WTC11 (cell line): ENCODE data around the gene ECT2. TPM values are rescaled to one million over a fixed set of nuclear protein-coding genes. Genes with fewer than 3 reads are reported as not detected.
A peak's percentile ranks its signal among the peaks of the same experiment; 100 is the strongest.

Source experiments
- ATAC-seq: fragments of 200-7000 bp; cut with Tn5 transposase; 2 replicates; pipeline ENCODE4 v1.10.0; 2021; ENCODE audit warnings: mild to moderate bottlenecking, moderate library complexity
- CTCF ChIA-PET: fragments of 300-600 bp; sonication (Branson Sonifier 250); formaldehyde crosslinking; loops from one replicate; lab custom pipeline; 2021; ENCODE audit warnings: antibody characterized with exemption; lab: Charles Lee
- POLR2A ChIA-PET: fragments of 350-600 bp; sonication (Branson Sonifier 250); formaldehyde crosslinking; loops from one replicate; lab custom pipeline; 2021; ENCODE audit warnings: antibody characterized with exemption; lab: Charles Lee
- DNase-seq: peaks from one replicate; pipeline ENCODE4 v3.0.0; 2021; ENCODE audit warnings: low spot score
- H3K27ac Mint-ChIP-seq: 2 replicates; pipeline ENCODE4 v1.8.0; 2021; ENCODE audit warnings: mixed read lengths
- H3K27me3 Mint-ChIP-seq: 2 replicates; pipeline ENCODE4 v1.8.0; 2021; ENCODE audit warnings: low read depth, mild to moderate bottlenecking, moderate library complexity, mixed read lengths
- H3K36me3 Mint-ChIP-seq: 2 replicates; pipeline ENCODE4 v1.8.0; 2021; ENCODE audit warnings: mixed read lengths
- H3K4me1 Mint-ChIP-seq: 2 replicates; pipeline ENCODE4 v1.8.0; 2022; ENCODE audit warnings: mixed read lengths
- H3K4me3 Mint-ChIP-seq: 2 replicates; pipeline ENCODE4 v1.8.0; 2021; ENCODE audit warnings: mild to moderate bottlenecking, moderate library complexity, mixed read lengths
- H3K9me3 Mint-ChIP-seq: 2 replicates; pipeline ENCODE4 v1.8.0; 2021; ENCODE audit warnings: mixed read lengths
- ATF3 ChIP-seq: sonication (generic); formaldehyde crosslinking; conservative IDR thresholded peaks from 2 replicates; pipeline ENCODE4 v1.8.1; 2022; ENCODE audit warnings: mild to moderate bottlenecking, missing genetic modification reagents
- CREM ChIP-seq: sonication (generic); formaldehyde crosslinking; IDR thresholded peaks from 2 replicates; pipeline ENCODE4 v1.8.1; 2022; ENCODE audit warnings: mild to moderate bottlenecking, missing genetic modification reagents, moderate library complexity
- FOXK1 ChIP-seq: sonication (generic); formaldehyde crosslinking; IDR thresholded peaks from 2 replicates; pipeline ENCODE4 v1.8.0; 2022; ENCODE audit warnings: mild to moderate bottlenecking, moderate library complexity, missing genetic modification reagents
- GRHL2 ChIP-seq: fragments of 250-450 bp; sonication (Bioruptor Pico); IDR thresholded peaks from 2 replicates; pipeline ENCODE4 v1.8.0; 2022; ENCODE audit warnings: mild to moderate bottlenecking, moderate library complexity; ENCODE audit not compliant: insufficient replicate concordance, severe bottlenecking
- HMGA2 ChIP-seq: fragments of 250-450 bp; sonication (Bioruptor Pico); IDR thresholded peaks from 2 replicates; pipeline ENCODE4 v1.4.0; 2021; ENCODE audit warnings: mild to moderate bottlenecking, moderate library complexity
- KAT7 ChIP-seq: sonication (generic); formaldehyde crosslinking; IDR thresholded peaks from 2 replicates; pipeline ENCODE4 v1.8.1; 2023; ENCODE audit warnings: missing genetic modification reagents, mild to moderate bottlenecking, borderline replicate concordance
- NR2C2 ChIP-seq: sonication (generic); formaldehyde crosslinking; IDR thresholded peaks from 2 replicates; pipeline ENCODE4 v1.8.0; 2022; ENCODE audit warnings: mild to moderate bottlenecking, missing genetic modification reagents
- RORB ChIP-seq: fragments of 250-450 bp; sonication (Bioruptor Pico); IDR thresholded peaks from 2 replicates; pipeline ENCODE4 v1.9.0; 2021; ENCODE audit warnings: mild to moderate bottlenecking
- SP1 ChIP-seq: sonication (generic); formaldehyde crosslinking; conservative IDR thresholded peaks from 2 replicates; pipeline ENCODE4 v1.8.1; 2022; ENCODE audit warnings: missing genetic modification reagents
- TEAD1 ChIP-seq: sonication (generic); formaldehyde crosslinking; IDR thresholded peaks from 2 replicates; pipeline ENCODE4 v1.8.0; 2022; ENCODE audit warnings: mild to moderate bottlenecking, missing genetic modification reagents
- total RNA-seq: library from RNA; stranded (reverse); gene quantifications from 3 replicates; pipeline ENCODE4 v1.2.3, GENCODE V29; 2021
- TF ChIP-seq, protein P1 (sequence below): sonication (generic); formaldehyde crosslinking; IDR thresholded peaks from 2 replicates; pipeline ENCODE4 v1.8.0; 2023; ENCODE audit warnings: missing genetic modification reagents, mild to moderate bottlenecking, borderline replicate concordance
- TF ChIP-seq, protein P2 (sequence below): sonication (generic); formaldehyde crosslinking; IDR thresholded peaks from 2 replicates; pipeline ENCODE4 v1.8.1; 2022; ENCODE audit warnings: low read depth, missing genetic modification reagents, borderline replicate concordance
- TF ChIP-seq, protein P3 (sequence below): sonication (generic); formaldehyde crosslinking; IDR thresholded peaks from 2 replicates; pipeline ENCODE4 v1.8.0; 2022; ENCODE audit warnings: mild to moderate bottlenecking, missing genetic modification reagents

The ECT2 gene
- total RNA-seq, 1 experiment from 2014 or later, result 97.7 TPM

DNA sequence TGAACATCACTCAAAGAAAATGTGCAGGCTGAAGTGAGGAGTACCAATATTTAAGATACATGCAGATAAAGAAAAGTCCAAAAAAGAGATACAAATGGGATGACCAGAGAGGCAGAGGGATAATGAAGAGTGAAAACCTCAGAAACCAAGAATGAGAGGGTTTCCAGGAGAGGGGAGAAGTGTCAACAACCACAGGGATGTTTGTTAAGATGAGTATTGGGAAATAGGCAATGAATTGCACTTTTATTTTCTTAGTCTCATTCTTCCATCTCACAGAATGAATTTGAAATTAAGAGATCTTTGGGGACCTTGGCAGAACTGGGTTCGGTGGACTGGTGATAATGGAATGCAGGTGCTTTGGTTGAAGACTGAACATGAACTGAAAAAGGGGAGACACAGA, 102.5 kb downstream of the ECT2 start:
- POLR2A ChIA-PET, result no interaction called here
- ATAC-seq, result no peak
- no peaks in the 10 kb centered on the region for H3K9me3 Mint-ChIP-seq
- TF ChIP-seq, protein P1, sequence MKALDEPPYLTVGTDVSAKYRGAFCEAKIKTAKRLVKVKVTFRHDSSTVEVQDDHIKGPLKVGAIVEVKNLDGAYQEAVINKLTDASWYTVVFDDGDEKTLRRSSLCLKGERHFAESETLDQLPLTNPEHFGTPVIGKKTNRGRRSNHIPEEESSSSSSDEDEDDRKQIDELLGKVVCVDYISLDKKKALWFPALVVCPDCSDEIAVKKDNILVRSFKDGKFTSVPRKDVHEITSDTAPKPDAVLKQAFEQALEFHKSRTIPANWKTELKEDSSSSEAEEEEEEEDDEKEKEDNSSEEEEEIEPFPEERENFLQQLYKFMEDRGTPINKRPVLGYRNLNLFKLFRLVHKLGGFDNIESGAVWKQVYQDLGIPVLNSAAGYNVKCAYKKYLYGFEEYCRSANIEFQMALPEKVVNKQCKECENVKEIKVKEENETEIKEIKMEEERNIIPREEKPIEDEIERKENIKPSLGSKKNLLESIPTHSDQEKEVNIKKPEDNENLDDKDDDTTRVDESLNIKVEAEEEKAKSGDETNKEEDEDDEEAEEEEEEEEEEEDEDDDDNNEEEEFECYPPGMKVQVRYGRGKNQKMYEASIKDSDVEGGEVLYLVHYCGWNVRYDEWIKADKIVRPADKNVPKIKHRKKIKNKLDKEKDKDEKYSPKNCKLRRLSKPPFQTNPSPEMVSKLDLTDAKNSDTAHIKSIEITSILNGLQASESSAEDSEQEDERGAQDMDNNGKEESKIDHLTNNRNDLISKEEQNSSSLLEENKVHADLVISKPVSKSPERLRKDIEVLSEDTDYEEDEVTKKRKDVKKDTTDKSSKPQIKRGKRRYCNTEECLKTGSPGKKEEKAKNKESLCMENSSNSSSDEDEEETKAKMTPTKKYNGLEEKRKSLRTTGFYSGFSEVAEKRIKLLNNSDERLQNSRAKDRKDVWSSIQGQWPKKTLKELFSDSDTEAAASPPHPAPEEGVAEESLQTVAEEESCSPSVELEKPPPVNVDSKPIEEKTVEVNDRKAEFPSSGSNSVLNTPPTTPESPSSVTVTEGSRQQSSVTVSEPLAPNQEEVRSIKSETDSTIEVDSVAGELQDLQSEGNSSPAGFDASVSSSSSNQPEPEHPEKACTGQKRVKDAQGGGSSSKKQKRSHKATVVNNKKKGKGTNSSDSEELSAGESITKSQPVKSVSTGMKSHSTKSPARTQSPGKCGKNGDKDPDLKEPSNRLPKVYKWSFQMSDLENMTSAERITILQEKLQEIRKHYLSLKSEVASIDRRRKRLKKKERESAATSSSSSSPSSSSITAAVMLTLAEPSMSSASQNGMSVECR (CRISPR knock-in tag), result no peak
- TF ChIP-seq RORB, result no peak
- TF ChIP-seq, protein P2, sequence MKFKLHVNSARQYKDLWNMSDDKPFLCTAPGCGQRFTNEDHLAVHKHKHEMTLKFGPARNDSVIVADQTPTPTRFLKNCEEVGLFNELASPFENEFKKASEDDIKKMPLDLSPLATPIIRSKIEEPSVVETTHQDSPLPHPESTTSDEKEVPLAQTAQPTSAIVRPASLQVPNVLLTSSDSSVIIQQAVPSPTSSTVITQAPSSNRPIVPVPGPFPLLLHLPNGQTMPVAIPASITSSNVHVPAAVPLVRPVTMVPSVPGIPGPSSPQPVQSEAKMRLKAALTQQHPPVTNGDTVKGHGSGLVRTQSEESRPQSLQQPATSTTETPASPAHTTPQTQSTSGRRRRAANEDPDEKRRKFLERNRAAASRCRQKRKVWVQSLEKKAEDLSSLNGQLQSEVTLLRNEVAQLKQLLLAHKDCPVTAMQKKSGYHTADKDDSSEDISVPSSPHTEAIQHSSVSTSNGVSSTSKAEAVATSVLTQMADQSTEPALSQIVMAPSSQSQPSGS (CRISPR knock-in tag), result no peak
- TF ChIP-seq TEAD1, result no peak
- no peak for TF ChIP-seq ATF3 (CRISPR knock-in tag)
- no peak for TF ChIP-seq SP1 (CRISPR knock-in tag)
- no peak for TF ChIP-seq CREM (CRISPR knock-in tag)
- TF ChIP-seq HMGA2 (CRISPR knock-in tag), result no peak
- TF ChIP-seq GRHL2 (CRISPR knock-in tag), result no peak
- TF ChIP-seq NR2C2 (CRISPR knock-in tag), result no peak
- no peak for TF ChIP-seq KAT7 (CRISPR knock-in tag)
- TF ChIP-seq, protein P3, sequence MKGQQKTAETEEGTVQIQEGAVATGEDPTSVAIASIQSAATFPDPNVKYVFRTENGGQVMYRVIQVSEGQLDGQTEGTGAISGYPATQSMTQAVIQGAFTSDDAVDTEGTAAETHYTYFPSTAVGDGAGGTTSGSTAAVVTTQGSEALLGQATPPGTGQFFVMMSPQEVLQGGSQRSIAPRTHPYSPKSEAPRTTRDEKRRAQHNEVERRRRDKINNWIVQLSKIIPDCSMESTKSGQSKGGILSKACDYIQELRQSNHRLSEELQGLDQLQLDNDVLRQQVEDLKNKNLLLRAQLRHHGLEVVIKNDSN (CRISPR knock-in tag), result no peak
- TF ChIP-seq, all 79 proteins: peak for 0
- peaks cover 7% of the 10 kb centered on the region; the same call in 1 of the 2 replicates for H3K4me1 Mint-ChIP-seq
- H3K27ac Mint-ChIP-seq, result no peak overlapping the region
- peaks cover 27% of the 10 kb centered on the region for H3K27me3 Mint-ChIP-seq
- no peaks in the 10 kb centered on the region for H3K36me3 Mint-ChIP-seq
- no peak for DNase-seq
- H3K4me3 Mint-ChIP-seq, result no peak overlapping the region
- CTCF ChIA-PET, result no interaction called here

- ChIA-PET POLR2A (no interaction called here), CTCF (interaction anchor here (1.2 kb wide), 1 partner anchor 18 kb away, joined by 4 read pairs; no protein-coding TSS in a partner anchor)
- TF ChIP-seq FOXK1 (CRISPR knock-in tag) (0 out of 2 replicates have a peak, but pooled peaks have one; percentile 19), ATF3 (CRISPR knock-in tag) (no peak), TEAD1 (peak; percentile 35; the same call in 1 of the 2 replicates)
- Mint-ChIP-seq H3K9me3 (no peaks in the 10 kb centered on the region), H3K27ac (no peak overlapping the region), H3K36me3 (no peaks in the 10 kb centered on the region), H3K27me3 (peaks cover 34% of the 10 kb centered on the region), H3K4me1 (peaks cover 13% of the 10 kb centered on the region), H3K4me3 (no peak overlapping the region)
- ATAC-seq (peak; percentile 93), DNase-seq (peak; percentile 42)
These were observed 103.6 kb downstream of the ECT2 start for GRCh38 chr3:172853921-172854666.

- Mint-ChIP-seq H3K27me3 (peaks cover 36% of the 10 kb centered on the region), H3K4me1 (peaks cover 19% of the 10 kb centered on the region), H3K4me3 (no peak overlapping the region), H3K27ac (no peak overlapping the region), H3K36me3 (no peaks in the 10 kb centered on the region), H3K9me3 (peaks cover 2% of the 10 kb centered on the region; the same call in 1 of the 2 replicates)
- DNase-seq (no peak), ATAC-seq (no peak)
- ChIA-PET CTCF (no interaction called here), POLR2A (no interaction called here)
- TF ChIP-seq SP1 (CRISPR knock-in tag) (0 out of 2 replicates have a peak, but pooled peaks have one; percentile 8), ATF3 (CRISPR knock-in tag) (no peak)
These were observed 104.5 kb downstream of the ECT2 start for GRCh38 chr3:172855037-172855436.
